Upper lobe of right lung (tissue), 1 donor: ENCODE measurements around the gene RFWD3. TPM values are rescaled to one million over a fixed set of nuclear protein-coding genes. Genes with fewer than 3 reads are reported as not detected.

Experiments
- ATAC-seq: fragments of 200-7000 bp; cut with Tn5 transposase; one replicate; pipeline ENCODE4 v1.9.1; 2020; ENCODE audit warnings: mild to moderate bottlenecking, moderate library complexity
- DNase-seq: peaks from one replicate; pipeline ENCODE4 v3.0.0-alpha.2; 2020
- H3K27ac ChIP-seq: fragments of 200-600 bp; one replicate; pipeline ENCODE4 v1.8.0; 2022
- H3K27me3 ChIP-seq: fragments of 200-600 bp; one replicate; pipeline ENCODE4 v1.8.0; 2022; ENCODE audit warnings: mild to moderate bottlenecking
- H3K36me3 ChIP-seq: fragments of 200-600 bp; one replicate; pipeline ENCODE4 v1.8.0; 2022
- H3K4me1 ChIP-seq: fragments of 200-600 bp; one replicate; pipeline ENCODE4 v1.8.0; 2022
- H3K4me3 ChIP-seq: fragments of 200-600 bp; one replicate; pipeline ENCODE4 v1.8.0; 2022; ENCODE audit warnings: mild to moderate bottlenecking
- H3K9me3 ChIP-seq: fragments of 200-600 bp; one replicate; pipeline ENCODE4 v1.8.0; 2022
- CTCF ChIP-seq: fragments of 200-600 bp; IDR thresholded peaks from one replicate; pipeline ENCODE4 v1.8.0; 2022; ENCODE audit warnings: antibody characterized with exemption
- intact Hi-C: fragments of 100-400 bp; cut with DNase I; formaldehyde crosslinking; loops from one replicate; pipeline ENCODE4 v1.11.0; 2022
- total RNA-seq: library from RNA; stranded (reverse); fragmentation: NEBNext Ultra II Directional; extraction: Animal tissue kit (Norgen Biotek cat#: 25700); gene quantifications from one replicate; pipeline ENCODE4 v1.2.1, GENCODE V29; 2021
- donor health status: DM: no; HTN: yes; CAD: no; lungs with severe emphysema.

The RFWD3 gene
- total RNA-seq, 1 donor from 2014 or later = 16.7 TPM

- ATAC-seq (no peak), DNase-seq (no peak)
- intact Hi-C loops = no loop called here
- H3K36me3 ChIP-seq = peaks cover 54% of the 10 kb centered on the region
- no peaks in the 10 kb centered on the region for H3K9me3 ChIP-seq
- peaks cover 5% of the 10 kb centered on the region for H3K4me1 ChIP-seq
- no peak overlapping the region for H3K27ac ChIP-seq
- TF ChIP-seq CTCF = no peak
- H3K4me3 ChIP-seq = no peak overlapping the region
- H3K27me3 ChIP-seq = no peaks in the 10 kb centered on the region
Observed at GRCh38 chr16:74652249-74652648, 14.4 kb downstream of the RFWD3 start.

GRCh38 chr16:74651841-74652240 lies 14.8 kb downstream of the RFWD3 start:
- Histone ChIP-seq H3K4me1 (peaks cover 5% of the 10 kb centered on the region), H3K36me3 (peaks cover 52% of the 10 kb centered on the region), H3K27me3 (no peaks in the 10 kb centered on the region), H3K4me3 (no peak overlapping the region), H3K9me3 (no peaks in the 10 kb centered on the region), H3K27ac (no peak overlapping the region)
- ATAC-seq (no peak), DNase-seq (no peak)
- intact Hi-C loops = no loop called here
- no peak for TF ChIP-seq CTCF

- Histone ChIP-seq H3K36me3 (peaks cover 50% of the 10 kb centered on the region), H3K27me3 (no peaks in the 10 kb centered on the region), H3K27ac (no peak overlapping the region), H3K4me1 (peaks cover 5% of the 10 kb centered on the region), H3K9me3 (no peaks in the 10 kb centered on the region), H3K4me3 (no peak overlapping the region)
- intact Hi-C loops = no loop called here
- ATAC-seq (no peak), DNase-seq (no peak)
- TF ChIP-seq CTCF = peak; percentile 47
Observed at GRCh38 chr16:74650966-74651567, 15.6 kb downstream of the RFWD3 start.

- no peak for TF ChIP-seq CTCF
- peaks cover 55% of the 10 kb centered on the region for H3K36me3 ChIP-seq
- H3K4me3 ChIP-seq = no peak overlapping the region
- no peak for ATAC-seq
- H3K4me1 ChIP-seq = peaks cover 5% of the 10 kb centered on the region
- H3K27ac ChIP-seq = no peak overlapping the region
- DNase-seq = no peak
- intact Hi-C loops = no loop called here
- no peaks in the 10 kb centered on the region for H3K9me3 ChIP-seq
- H3K27me3 ChIP-seq = no peaks in the 10 kb centered on the region
Observed at GRCh38 chr16:74649839-74650504, 16.7 kb downstream of the RFWD3 start.

- no peak for TF ChIP-seq CTCF
- intact Hi-C loops = no loop called here
- Histone ChIP-seq H3K4me3 (no peak overlapping the region), H3K4me1 (no peaks in the 10 kb centered on the region), H3K9me3 (no peaks in the 10 kb centered on the region), H3K27ac (no peak overlapping the region), H3K27me3 (no peaks in the 10 kb centered on the region), H3K36me3 (peaks cover 91% of the 10 kb centered on the region)
- DNase-seq (no peak), ATAC-seq (no peak)
Observed at GRCh38 chr16:74641969-74642368, 24.7 kb downstream of the RFWD3 start.
